ENCODE measurements around the gene BRME1.

BRME1 gene

GRCh38 chr19:13946414-13946813, 40.5 kb upstream of the BRME1 start:
- DNase-seq (ENCODE audit: low read depth) = no peak
- TF ChIP-seq, protein P1, sequence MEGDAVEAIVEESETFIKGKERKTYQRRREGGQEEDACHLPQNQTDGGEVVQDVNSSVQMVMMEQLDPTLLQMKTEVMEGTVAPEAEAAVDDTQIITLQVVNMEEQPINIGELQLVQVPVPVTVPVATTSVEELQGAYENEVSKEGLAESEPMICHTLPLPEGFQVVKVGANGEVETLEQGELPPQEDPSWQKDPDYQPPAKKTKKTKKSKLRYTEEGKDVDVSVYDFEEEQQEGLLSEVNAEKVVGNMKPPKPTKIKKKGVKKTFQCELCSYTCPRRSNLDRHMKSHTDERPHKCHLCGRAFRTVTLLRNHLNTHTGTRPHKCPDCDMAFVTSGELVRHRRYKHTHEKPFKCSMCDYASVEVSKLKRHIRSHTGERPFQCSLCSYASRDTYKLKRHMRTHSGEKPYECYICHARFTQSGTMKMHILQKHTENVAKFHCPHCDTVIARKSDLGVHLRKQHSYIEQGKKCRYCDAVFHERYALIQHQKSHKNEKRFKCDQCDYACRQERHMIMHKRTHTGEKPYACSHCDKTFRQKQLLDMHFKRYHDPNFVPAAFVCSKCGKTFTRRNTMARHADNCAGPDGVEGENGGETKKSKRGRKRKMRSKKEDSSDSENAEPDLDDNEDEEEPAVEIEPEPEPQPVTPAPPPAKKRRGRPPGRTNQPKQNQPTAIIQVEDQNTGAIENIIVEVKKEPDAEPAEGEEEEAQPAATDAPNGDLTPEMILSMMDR (conservative IDR thresholded peaks at IDR 0.05; ENCODE audit: low read depth, low read length) = no peak
- H3K4me3 ChIP-seq (ENCODE audit: low read depth, low read length) = no peak overlapping the region

DNA sequence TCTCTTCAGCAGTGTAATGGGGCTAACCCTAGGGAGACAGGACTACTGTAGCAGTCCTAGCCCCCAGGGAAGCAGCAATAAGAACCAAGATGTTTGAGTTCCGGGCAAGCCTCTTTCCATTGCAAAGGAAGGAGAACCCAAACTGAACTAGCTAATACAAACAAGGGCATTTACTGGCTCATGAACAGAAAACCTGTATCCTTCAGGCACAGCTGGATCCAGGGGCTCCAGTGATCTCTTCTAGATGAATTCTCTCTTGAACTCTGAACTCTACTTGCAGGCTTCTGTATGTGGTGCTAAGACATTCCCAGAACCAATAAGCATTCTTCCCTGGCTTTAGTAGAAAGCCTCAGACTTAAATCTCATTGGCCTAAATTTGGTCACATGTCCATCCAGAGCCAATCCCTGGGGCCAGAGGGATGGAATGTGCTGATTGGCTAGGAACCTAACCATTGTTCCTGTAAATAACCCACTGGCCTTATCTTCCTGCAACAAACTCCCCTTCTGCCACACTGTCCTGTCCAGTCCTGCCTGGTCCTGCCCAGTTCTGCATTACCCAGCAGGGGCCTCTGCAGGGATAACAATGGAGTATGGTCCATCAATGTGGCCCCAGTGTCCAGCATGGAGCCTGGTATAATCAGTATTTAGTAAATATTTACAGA, 36.2 kb upstream of the BRME1 start:
- TF ChIP-seq, protein P1 (conservative IDR thresholded peaks at IDR 0.05; ENCODE audit: low read depth, low read length) = no peak
- DNase-seq (ENCODE audit: low read depth) = peak; percentile 12
- H3K4me3 ChIP-seq (ENCODE audit: low read depth, low read length) = no peak overlapping the region

- peak within 1 kb of the TSS; percentile 8 for H3K4me3 ChIP-seq (ENCODE audit: low read depth, low read length)
- peak; percentile 45 for DNase-seq (ENCODE audit: low read depth)
- TF ChIP-seq, protein P1 (conservative IDR thresholded peaks at IDR 0.05; ENCODE audit: low read depth, low read length) = no peak
These were observed 32.6 kb upstream of the BRME1 start, which contains the start of gene PODNL1 for GRCh38 chr19:13938301-13939064. Gene PODNL1 (minus strand): TSS chr19:13938417. CDS start chr19:13938181, 236 bp downstream.

GRCh38 chr19:13937479-13938300, 31.8 kb upstream of the BRME1 start:
- DNase-seq (ENCODE audit: low read depth) = no peak
- peak overlapping the region; percentile 8 for H3K4me3 ChIP-seq (ENCODE audit: low read depth, low read length)

DNA sequence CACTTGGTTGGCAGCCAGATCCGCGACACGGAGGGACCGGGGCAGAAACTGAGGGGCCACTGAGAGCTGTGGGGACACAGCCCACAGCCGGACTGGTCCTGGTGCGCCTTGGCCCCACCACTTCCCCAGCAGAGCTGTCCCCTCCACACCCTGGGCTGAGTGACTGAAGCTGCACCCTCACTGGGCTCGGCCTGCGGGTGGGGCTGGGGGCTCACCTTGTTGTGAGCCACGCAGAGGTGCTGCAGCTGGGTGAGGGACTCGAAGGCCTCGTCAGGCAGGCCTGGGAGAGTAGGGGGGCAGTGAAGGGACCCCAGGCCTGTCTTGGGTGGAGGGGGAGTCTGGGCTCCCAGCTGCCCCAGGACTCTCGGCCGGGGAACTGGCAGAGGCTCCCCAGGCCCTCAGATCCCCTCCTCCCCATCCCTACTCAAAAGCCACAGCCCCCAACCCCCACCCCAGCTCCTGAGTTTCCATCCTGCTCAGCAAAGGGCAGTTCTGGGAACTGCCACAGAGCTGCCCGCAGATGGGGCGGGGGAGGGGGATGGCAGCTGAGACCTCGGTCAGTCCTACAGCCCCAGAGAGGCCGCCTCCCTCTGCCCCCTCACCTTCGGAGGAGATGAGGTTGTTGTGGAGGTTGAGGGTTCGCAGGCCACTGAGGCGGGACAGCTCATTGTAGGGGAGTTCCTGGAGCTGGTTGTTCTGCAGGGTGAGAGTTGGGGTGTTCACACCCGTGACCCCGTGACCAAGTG, 30.0 kb upstream of the BRME1 start:
- TF ChIP-seq, protein P1 (conservative IDR thresholded peaks at IDR 0.05; ENCODE audit: low read depth, low read length) = no peak
- H3K4me3 ChIP-seq (ENCODE audit: low read depth, low read length) = no peak overlapping the region
- DNase-seq (ENCODE audit: low read depth) = no peak

More at GRCh38 chr19:13937479-13938300, 31.8 kb upstream of the BRME1 start:
- TF ChIP-seq, protein P1 (conservative IDR thresholded peaks at IDR 0.05; ENCODE audit: low read depth, low read length) = no peak

DNA sequence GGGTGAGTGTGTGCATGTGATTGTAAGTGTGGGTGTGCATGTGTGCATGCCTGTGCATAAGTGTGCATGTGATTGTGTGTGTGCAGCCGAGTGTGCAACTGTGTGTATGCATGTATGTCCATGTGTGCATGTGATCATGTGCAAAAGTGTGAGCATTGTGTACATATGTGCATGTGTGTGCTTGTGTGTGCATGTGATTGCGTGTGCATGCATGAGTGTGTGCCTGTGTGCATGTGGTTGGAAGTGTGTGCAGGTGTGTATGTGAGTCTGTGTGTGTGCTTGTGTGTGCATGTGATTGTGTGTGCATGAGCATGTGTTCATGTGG, 28.8 kb upstream of the BRME1 start:
- DNase-seq (ENCODE audit: low read depth) = no peak
- no peak overlapping the region for H3K4me3 ChIP-seq (ENCODE audit: low read depth, low read length)
- TF ChIP-seq, protein P1 (conservative IDR thresholded peaks at IDR 0.05; ENCODE audit: low read depth, low read length) = no peak
